HS-27A (cell line): ENCODE measurements around the gene S100A11.
"Not testable (repeated sequence)": the region's sequence is repeated elsewhere in the genome, so short reads cannot be mapped to it uniquely, and the experiment has no call there.

Experiments used
- DNase-seq: peaks from one replicate; pipeline ENCODE4 v3.0.0-alpha.2; 2012; ENCODE audit warnings: low read depth, missing footprints

The S100A11 gene

DNA sequence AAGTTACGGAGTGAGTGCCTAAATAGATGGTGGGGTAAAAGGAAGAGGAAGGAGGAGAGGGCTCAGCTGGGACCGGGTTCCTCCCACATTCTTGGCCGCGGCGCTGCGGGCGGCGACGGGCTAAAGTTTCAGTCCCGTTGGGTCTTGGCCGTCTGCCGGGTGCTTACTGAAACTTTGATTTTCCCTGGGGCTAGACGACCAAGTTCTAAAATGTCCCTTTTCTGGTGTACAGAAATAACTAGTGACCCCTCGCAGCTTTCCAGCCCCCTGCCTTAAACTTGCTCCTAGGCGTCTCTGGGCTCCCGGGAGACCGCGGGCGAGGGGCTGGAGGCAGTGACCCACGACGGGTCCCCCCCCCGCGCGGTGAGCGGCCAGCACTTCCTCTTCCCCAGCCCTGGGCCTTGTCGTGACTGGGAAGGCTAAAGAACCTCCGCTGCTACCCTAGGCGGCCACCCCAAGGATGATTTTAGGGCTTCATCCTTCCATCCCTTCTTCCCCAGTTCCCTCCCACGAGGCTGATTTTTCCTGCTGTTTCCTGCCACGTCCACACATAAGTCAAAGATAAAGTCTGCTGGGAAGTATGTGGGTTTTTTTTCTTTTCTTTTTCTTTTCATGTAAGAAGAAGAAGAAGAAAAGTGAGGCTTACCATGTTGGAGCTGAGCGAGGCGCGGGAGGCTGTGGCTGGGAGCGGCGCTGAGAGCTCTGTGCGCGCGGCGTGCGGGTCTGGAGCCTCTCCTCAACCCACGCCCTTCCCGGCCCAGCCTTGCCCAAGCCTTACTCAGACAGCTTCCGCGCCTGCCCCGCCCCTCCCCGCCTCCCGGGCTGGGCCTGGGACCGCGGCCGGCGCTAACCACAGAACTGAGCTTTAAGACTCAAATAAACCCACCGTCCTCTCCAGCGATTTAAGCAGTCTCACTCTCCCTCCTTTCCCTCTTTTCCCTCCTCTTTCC lies at the start of gene S100A11:
Gene S100A11 (minus strand): TSS at position 738 of the 950 bp plus-strand sequence. CDS start 89 bp downstream, at position 649.
- peak; percentile 52 for DNase-seq

- DNase-seq = no peak
Observed at GRCh38 chr1:152084853-152085252, 48.0 kb upstream of the S100A11 start.

- not testable (repeated sequence) for DNase-seq
Observed at GRCh38 chr1:152081026-152081425, 44.2 kb upstream of the S100A11 start.

- DNase-seq = not testable (repeated sequence)
Observed at GRCh38 chr1:152080494-152080893, 43.7 kb upstream of the S100A11 start.

- no peak for DNase-seq
Observed at GRCh38 chr1:152078831-152079441, 42.1 kb upstream of the S100A11 start.

GRCh38 chr1:152072311-152072710 lies 35.5 kb upstream of the S100A11 start:
- no peak for DNase-seq

DNA sequence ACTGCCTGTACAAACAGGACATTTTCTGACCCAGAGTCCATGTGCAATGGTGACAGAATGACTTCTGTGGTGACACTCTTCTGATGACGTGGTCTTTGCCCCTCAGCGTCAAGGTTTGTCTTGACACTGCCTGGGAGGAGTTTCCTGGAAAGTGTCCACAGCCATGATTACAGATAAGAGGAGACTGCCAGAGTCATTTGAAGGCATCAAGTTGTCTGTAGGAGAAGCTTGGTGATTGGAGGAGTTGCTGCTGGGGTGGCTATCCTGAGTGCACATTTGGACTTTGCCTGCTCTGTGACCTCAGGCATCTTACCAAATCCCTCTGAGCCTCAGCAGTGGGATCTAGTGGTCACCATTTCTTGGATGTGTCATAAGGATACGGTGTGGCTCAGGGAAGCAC lies 34.3 kb upstream of the S100A11 start:
- DNase-seq = no peak

DNA sequence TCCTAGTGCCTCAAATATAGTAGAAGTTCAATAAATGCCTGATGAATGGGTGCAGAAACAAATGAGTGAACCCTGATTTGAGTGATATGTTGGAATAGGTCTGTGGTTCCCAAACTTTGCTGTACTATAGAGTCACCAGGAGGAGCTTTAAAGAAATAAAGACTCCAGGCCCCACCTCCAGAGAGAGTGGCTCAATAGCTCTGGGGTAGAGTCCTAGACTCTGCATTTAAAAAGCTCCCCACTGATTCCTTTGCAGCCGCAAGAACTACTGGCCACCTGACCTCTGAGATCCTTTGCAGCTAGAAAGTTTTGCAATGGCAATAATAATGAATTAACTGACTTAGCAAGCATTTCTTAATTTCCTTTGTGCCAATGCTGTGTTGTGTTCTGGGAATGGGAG lies 31.1 kb upstream of the S100A11 start:
- no peak for DNase-seq

- DNase-seq = no peak
Observed at GRCh38 chr1:152067150-152067549, 30.3 kb upstream of the S100A11 start.

- no peak for DNase-seq
Observed at GRCh38 chr1:152061952-152062351, 25.1 kb upstream of the S100A11 start.

DNA sequence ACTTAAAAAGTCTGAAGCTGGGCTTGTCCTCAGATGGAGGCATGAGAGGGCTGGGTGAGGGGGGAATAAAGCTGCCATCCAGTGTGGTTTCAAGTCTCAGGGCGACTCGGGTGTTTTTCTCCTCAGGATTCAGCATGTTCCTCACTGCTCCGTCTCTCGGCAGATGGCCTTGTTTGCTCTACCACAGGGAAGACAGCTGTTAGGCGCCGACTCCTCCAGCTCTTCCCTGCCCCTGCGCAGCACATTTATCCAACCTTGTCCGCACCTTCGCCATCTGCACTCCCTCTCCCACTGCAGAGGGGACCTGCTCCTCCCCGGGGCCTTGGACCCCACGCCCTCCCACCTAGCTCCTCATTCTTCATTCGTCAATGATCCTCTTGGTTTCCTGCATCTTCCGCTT lies 16.6 kb upstream of the S100A11 start:
- DNase-seq = no peak

GRCh38 chr1:152052606-152053005 lies 15.8 kb upstream of the S100A11 start:
- peak; percentile 31 for DNase-seq

DNA sequence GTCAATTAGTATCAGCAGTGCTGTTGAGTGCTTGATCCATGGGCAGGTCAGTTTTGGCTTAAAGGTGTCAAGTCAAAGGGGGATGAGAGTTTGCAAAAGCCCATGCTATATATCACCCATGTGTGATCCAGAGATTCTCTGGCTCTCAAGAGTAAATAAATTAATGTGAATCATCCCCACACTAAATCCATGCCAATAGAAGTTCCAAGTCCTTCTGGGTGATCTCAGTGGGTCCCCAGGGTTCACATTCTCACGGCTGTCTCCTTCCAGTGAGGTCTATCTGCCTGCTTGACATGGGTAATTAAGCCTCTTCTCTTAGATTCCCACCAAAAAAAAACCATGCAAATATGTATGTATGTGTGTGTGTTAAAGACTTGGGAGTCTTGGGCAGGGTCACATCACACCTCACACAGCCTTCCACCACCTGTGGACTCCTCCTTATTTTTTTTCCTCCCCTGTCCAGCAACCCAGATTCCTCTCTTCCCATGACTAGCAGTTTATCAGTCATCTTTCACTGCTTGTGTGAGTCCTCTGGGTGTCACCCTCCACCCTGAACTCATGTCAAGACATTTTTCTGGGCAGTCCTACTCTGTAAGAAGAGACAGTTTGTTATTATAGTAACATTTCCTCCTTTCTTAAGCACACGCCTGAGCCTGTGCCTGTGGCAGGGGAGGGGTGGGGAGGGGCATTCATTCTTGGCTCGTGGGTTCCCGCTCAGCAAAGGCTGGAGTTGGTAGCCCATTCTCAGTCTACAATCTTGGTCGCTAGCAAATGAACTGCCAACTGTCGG lies 14.3 kb upstream of the S100A11 start:
- DNase-seq = no peak

- DNase-seq = no peak
Observed at GRCh38 chr1:152049291-152050083, 12.7 kb upstream of the S100A11 start.

DNA sequence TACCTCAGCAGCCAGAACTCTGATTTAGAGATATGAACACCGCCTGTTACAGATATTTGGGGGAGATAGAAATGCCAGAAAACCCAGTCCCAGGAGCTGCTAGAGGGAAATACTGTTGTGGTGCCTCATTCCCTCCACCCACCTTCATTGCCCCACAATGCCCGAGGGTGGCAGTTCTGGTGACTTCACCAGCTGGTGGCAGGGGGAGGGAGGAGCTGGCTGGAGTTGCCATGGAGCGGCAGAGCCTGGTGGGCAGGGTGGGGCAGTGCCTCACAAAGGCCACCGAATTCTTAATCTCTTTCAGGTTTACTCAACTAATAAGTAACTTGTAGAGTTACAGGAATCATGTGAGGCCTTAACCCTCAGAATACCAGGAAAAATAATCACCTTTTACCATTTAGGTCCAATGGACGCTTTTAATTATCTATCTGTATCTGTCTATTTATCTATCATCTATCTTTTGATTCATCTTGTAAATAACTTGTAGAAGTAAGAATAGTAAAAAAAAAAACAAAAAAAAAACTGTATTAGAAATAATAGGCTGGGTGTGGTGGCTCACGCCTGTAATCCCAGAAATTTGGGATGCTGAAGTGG lies 11.7 kb upstream of the S100A11 start:
- DNase-seq = no peak

- peak; percentile 94 for DNase-seq
Observed at GRCh38 chr1:152047730-152048415, 11.1 kb upstream of the S100A11 start.

GRCh38 chr1:152047413-152047729 lies 10.6 kb upstream of the S100A11 start:
- no peak for DNase-seq

DNA sequence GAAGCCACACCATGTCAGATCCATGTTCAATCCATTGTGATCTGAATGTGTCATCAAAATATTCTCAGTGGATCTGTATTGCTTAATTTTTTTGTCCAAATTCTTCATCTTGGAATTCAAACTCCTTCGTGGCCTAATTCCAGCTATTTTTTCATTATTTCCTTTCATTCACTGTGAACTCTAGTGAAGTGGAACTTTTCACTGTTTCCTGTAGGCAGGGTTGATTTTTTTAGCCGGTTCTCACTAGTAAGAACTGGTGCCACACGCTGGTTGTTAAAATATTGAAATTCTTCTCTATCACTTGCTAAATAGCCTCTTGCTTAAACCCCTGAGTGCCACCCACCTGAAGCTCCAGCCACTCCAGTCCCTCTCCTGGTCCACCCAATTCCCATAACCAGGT lies 7.6 kb upstream of the S100A11 start:
- DNase-seq = no peak

DNA sequence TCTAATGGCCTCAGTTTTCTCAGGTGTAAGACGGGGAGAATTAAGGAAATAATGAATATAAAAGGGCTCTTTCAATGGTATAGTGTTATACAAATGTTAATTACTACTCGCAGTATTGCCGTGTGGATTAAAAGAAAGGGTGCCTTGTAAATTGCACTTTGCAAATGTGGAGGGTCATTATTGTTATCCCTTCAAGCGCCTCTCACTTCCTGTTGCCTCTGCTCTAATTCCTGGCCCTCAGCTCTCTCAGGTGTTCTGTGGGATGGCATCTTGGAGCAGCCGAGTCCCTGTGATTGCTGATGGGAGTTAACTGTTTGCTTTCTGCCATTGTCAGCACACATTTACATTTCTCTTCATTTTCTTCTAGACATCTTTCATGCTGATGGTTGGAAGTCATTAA lies 7.1 kb upstream of the S100A11 start:
- DNase-seq = no peak

- DNase-seq = no peak
Observed at GRCh38 chr1:152042030-152042429, 5.2 kb upstream of the S100A11 start.

DNA sequence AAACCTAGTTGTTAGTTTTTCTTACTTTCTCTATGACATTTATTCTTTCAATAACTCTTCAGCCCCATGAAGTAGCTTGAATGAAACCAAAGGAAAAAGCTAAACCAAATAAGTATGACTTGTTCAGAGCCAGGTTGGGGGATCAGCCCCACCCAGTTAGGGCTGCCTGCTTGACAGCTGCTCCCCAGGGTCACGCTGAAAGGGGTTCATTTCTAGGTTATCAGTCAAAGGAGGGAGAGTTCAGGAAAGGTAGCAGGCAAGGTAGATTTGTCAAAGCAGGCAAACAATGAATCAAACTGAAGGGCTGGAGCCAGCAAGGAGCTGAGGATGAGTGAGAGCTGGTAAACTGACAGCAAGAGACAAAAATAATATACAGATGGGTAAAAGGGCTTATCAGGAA lies 3.1 kb upstream of the S100A11 start:
- DNase-seq = no peak
